Neuronal stem cell (in vitro differentiated cells): ENCODE measurements around the gene TMEM233.

Experiments used
- DNase-seq: peaks from one replicate; pipeline ENCODE4 v3.0.0-alpha.2; 2013; ENCODE audit warnings: low spot score
- H2AFZ ChIP-seq: one replicate; pipeline ENCODE4 v1.6.1; 2013; ENCODE audit warnings: mild to moderate bottlenecking, low read length, inconsistent platforms
- H2AK5ac ChIP-seq: 2 replicates; pipeline ENCODE4 v1.6.1; 2013; ENCODE audit warnings: low read depth, mild to moderate bottlenecking, inconsistent platforms, low read length, moderate library complexity, mixed read lengths
- H2BK120ac ChIP-seq: 2 replicates; pipeline ENCODE4 v1.6.1; 2013; ENCODE audit warnings: low read depth, mild to moderate bottlenecking, inconsistent platforms, low read length, moderate library complexity, mixed read lengths
- H2BK12ac ChIP-seq: one replicate; pipeline ENCODE4 v1.6.1; 2013; ENCODE audit warnings: low read length, inconsistent platforms
- H2BK15ac ChIP-seq: 2 replicates; pipeline ENCODE4 v1.6.1; 2013; ENCODE audit warnings: mild to moderate bottlenecking, low read length, inconsistent platforms, mixed read lengths
- H2BK5ac ChIP-seq: one replicate; pipeline ENCODE4 v1.6.1; 2013; ENCODE audit warnings: inconsistent platforms, mild to moderate bottlenecking, low read length, moderate library complexity
- H3K14ac ChIP-seq: one replicate; pipeline ENCODE4 v1.6.1; 2013; ENCODE audit warnings: low read length, inconsistent platforms
- H3K18ac ChIP-seq: 2 replicates; pipeline ENCODE4 v1.6.1; 2013; ENCODE audit warnings: low read length, inconsistent platforms
- H3K23ac ChIP-seq: 2 replicates; pipeline ENCODE4 v1.6.1; 2013; ENCODE audit warnings: low read depth, mild to moderate bottlenecking, mixed read lengths, low read length, inconsistent platforms; ENCODE audit not compliant: poor library complexity
- H3K27ac ChIP-seq: replicated peaks from 3 replicates; pipeline ENCODE4 v1.5.1; 2013; ENCODE audit warnings: low read length, inconsistent platforms
- H3K27me3 ChIP-seq, 3 experiments: 2 replicates each; pipeline ENCODE4 v1.6.1; 2013; ENCODE audit warnings: low read length in 3 of 3, mild to moderate bottlenecking in 2 of 3, inconsistent platforms in 1 of 3, low read depth in 1 of 3, mixed read lengths in 1 of 3, moderate library complexity in 1 of 3; ENCODE audit not compliant: control insufficient read depth in 3 of 3, insufficient read depth in 3 of 3
- H3K36me3 ChIP-seq, 2 donors: replicated peaks in 1 of 2; 2 replicates each; pipeline ENCODE4 v1.6.1; 2013; ENCODE audit warnings: low read length in 2 of 2; ENCODE audit not compliant: control insufficient read depth in 2 of 2, insufficient read depth in 2 of 2
- H3K4ac ChIP-seq: 2 replicates; pipeline ENCODE4 v1.6.1; 2013; ENCODE audit warnings: inconsistent platforms, mild to moderate bottlenecking, low read length, moderate library complexity
- H3K4me1 ChIP-seq, 2 donors: 1 replicate in 1 of 2; 2 replicates in 1 of 2; pipeline ENCODE4 v1.6.1; 2013; ENCODE audit warnings: low read length in 2 of 2, low read depth in 1 of 2; ENCODE audit not compliant: control insufficient read depth in 2 of 2, insufficient read depth in 1 of 2
- H3K4me2 ChIP-seq: one replicate; pipeline ENCODE4 v1.6.1; 2013; ENCODE audit warnings: mild to moderate bottlenecking, low read length, inconsistent platforms; ENCODE audit not compliant: insufficient read depth, poor library complexity, severe bottlenecking
- H3K4me3 ChIP-seq, 2 donors: 2 replicates each; pipeline ENCODE4 v1.5.1; 2013; ENCODE audit warnings: low read length in 2 of 2, mild to moderate bottlenecking in 2 of 2, inconsistent platforms in 1 of 2, moderate library complexity in 1 of 2
- H3K79me1 ChIP-seq: one replicate; pipeline ENCODE4 v1.6.1; 2013; ENCODE audit warnings: low read depth, mild to moderate bottlenecking, inconsistent platforms, low read length, moderate library complexity
- H3K9ac ChIP-seq: one replicate; pipeline ENCODE4 v1.6.1; 2013; ENCODE audit warnings: mild to moderate bottlenecking, low read depth, low read length, inconsistent platforms; ENCODE audit not compliant: poor library complexity
- H3K9me3 ChIP-seq, 2 donors: replicated peaks in 1 of 2; 2 replicates each; pipeline versions ENCODE3 to v1.6.1; 2013; ENCODE audit warnings: low read length in 2 of 2, mild to moderate bottlenecking in 2 of 2, inconsistent platforms in 1 of 2, low read depth in 1 of 2, mixed read lengths in 1 of 2, moderate library complexity in 1 of 2; ENCODE audit not compliant: control insufficient read depth in 2 of 2, insufficient read depth in 1 of 2
- H4K8ac ChIP-seq: one replicate; pipeline ENCODE4 v1.6.1; 2013; ENCODE audit warnings: low read depth, mild to moderate bottlenecking, inconsistent platforms, low read length, moderate library complexity
- H4K91ac ChIP-seq: one replicate; pipeline ENCODE4 v1.6.1; 2013; ENCODE audit warnings: low read length, low read depth, mild to moderate bottlenecking, inconsistent platforms; ENCODE audit not compliant: poor library complexity
- WGBS, 2 donors: extraction: QIAGEN DNeasy Blood & Tissue Kit; methylation state at CpG; one replicate each; pipeline ENCODE4 v1.1.7; 2013; ENCODE audit warnings: missing lambda C conversion rate in 2 of 2, mixed read lengths in 1 of 2; ENCODE audit not compliant: insufficient read length in 2 of 2, insufficient replicate concordance in 1 of 2; ENCODE audit errors: extremely low coverage in 2 of 2; 5-methylcytosine and 5-hydroxymethylcytosine counted together

Gene TMEM233

GRCh38 chr12:119644930-119645329 is 51.4 kb downstream of the TMEM233 start:
- H3K9me3 ChIP-seq: no peaks in the 10 kb centered on the region
- no peak for DNase-seq
- H2AFZ ChIP-seq: no peak overlapping the region
- no peak overlapping the region for H3K4me3 ChIP-seq
- H3K27me3 ChIP-seq: no peaks in the 10 kb centered on the region
- H3K18ac ChIP-seq: no peak overlapping the region
- no peak overlapping the region for H3K9ac ChIP-seq
- peak overlapping the region; percentile 74 for H4K8ac ChIP-seq
- H2BK120ac ChIP-seq: no peak overlapping the region
- no peak overlapping the region for H4K91ac ChIP-seq
- H3K4me1 ChIP-seq: no peaks in the 10 kb centered on the region
- H3K79me1 ChIP-seq: no peaks in the 10 kb centered on the region
- no peak overlapping the region for H2BK15ac ChIP-seq
- no peak overlapping the region for H3K14ac ChIP-seq
- no peak overlapping the region for H2AK5ac ChIP-seq
- H3K4ac ChIP-seq: no peak overlapping the region
- no peak overlapping the region for H3K4me2 ChIP-seq
- no peak overlapping the region for H3K27ac ChIP-seq
- WGBS, 2 donors: no CpG with 5 or more reads among the region's 3 CpGs
- H2BK5ac ChIP-seq: no peak overlapping the region
- no peak overlapping the region for H3K23ac ChIP-seq
- H3K36me3 ChIP-seq: no peaks in the 10 kb centered on the region
- H2BK12ac ChIP-seq: no peak overlapping the region

- no CpG with 5 or more reads among the region's 7 CpGs for WGBS, 2 donors
- Histone ChIP-seq H3K23ac (no peak overlapping the region), H2AK5ac (no peak overlapping the region), H2BK12ac (no peak overlapping the region), H3K4me2 (no peak overlapping the region), H2BK5ac (no peak overlapping the region), H3K27ac (no peak overlapping the region), H3K79me1 (no peaks in the 10 kb centered on the region), H4K91ac (no peak overlapping the region), H3K27me3 (no peaks in the 10 kb centered on the region), H2AFZ (no peak overlapping the region), H3K4me1 (no peaks in the 10 kb centered on the region), H3K18ac (no peak overlapping the region), H3K14ac (peak overlapping the region; percentile 67), H2BK120ac (no peak overlapping the region), H3K4me3 (no peak overlapping the region), H3K9ac (no peak overlapping the region), H3K4ac (no peak overlapping the region), H2BK15ac (no peak overlapping the region), H3K36me3 (no peaks in the 10 kb centered on the region), H3K9me3 (no peaks in the 10 kb centered on the region), H4K8ac (peak overlapping the region; percentile 24)
- no peak for DNase-seq
Measured at GRCh38 chr12:119645535-119646059, 52.0 kb downstream of the TMEM233 start.

GRCh38 chr12:119649202-119649808 is 55.7 kb downstream of the TMEM233 start:
- H3K23ac ChIP-seq: no peak overlapping the region
- no peak overlapping the region for H3K4me2 ChIP-seq
- H3K4ac ChIP-seq: no peak overlapping the region
- no peaks in the 10 kb centered on the region for H3K4me1 ChIP-seq
- no peak overlapping the region for H4K8ac ChIP-seq
- H2BK15ac ChIP-seq: no peak overlapping the region
- peak; percentile 8 for DNase-seq
- H3K18ac ChIP-seq: no peak overlapping the region
- no peak overlapping the region for H2BK12ac ChIP-seq
- no CpG with 5 or more reads among the region's 4 CpGs for WGBS, 2 donors
- no peak overlapping the region for H2BK120ac ChIP-seq
- H3K14ac ChIP-seq: no peak overlapping the region
- H3K4me3 ChIP-seq: no peak overlapping the region
- no peaks in the 10 kb centered on the region for H3K9me3 ChIP-seq
- no peak overlapping the region for H4K91ac ChIP-seq
- no peak overlapping the region for H2AK5ac ChIP-seq
- no peaks in the 10 kb centered on the region for H3K27me3 ChIP-seq
- H3K27ac ChIP-seq: no peak overlapping the region
- peak overlapping the region; percentile 17 for H2AFZ ChIP-seq
- H2BK5ac ChIP-seq: no peak overlapping the region
- H3K9ac ChIP-seq: no peak overlapping the region
- H3K79me1 ChIP-seq: no peaks in the 10 kb centered on the region
- H3K36me3 ChIP-seq: no peaks in the 10 kb centered on the region

GRCh38 chr12:119652665-119653064 is 59.1 kb downstream of the TMEM233 start:
- H2BK15ac ChIP-seq: no peak overlapping the region
- H3K18ac ChIP-seq: no peak overlapping the region
- no peaks in the 10 kb centered on the region for H3K36me3 ChIP-seq
- no peaks in the 10 kb centered on the region for H3K4me1 ChIP-seq
- DNase-seq: no peak
- H3K4ac ChIP-seq: no peak overlapping the region
- H2BK5ac ChIP-seq: no peak overlapping the region
- H3K14ac ChIP-seq: no peak overlapping the region
- no peak overlapping the region for H2BK120ac ChIP-seq
- peaks cover 0 to 2% of the 10 kb centered on the region in 2 donors for H3K9me3 ChIP-seq
- no peak overlapping the region for H2AK5ac ChIP-seq
- H3K4me3 ChIP-seq: no peak overlapping the region
- no peaks in the 10 kb centered on the region for H3K79me1 ChIP-seq
- no peak overlapping the region for H2BK12ac ChIP-seq
- no peak overlapping the region for H3K27ac ChIP-seq
- H4K91ac ChIP-seq: no peak overlapping the region
- WGBS, 2 donors: no CpG with 5 or more reads among the region's 3 CpGs
- no peak overlapping the region for H3K4me2 ChIP-seq
- H3K9ac ChIP-seq: no peak overlapping the region
- H2AFZ ChIP-seq: no peak overlapping the region
- no peak overlapping the region for H3K23ac ChIP-seq
- no peaks in the 10 kb centered on the region for H3K27me3 ChIP-seq
- no peak overlapping the region for H4K8ac ChIP-seq
